HG03135 (cell line): Measurements from ENCODE around the gene FKBP14.

Source experiments
- ATAC-seq: cut with Tn5 transposase; IDR thresholded peaks from one replicate; pipeline ENCODE4 v1.9.1; 2021; ENCODE audit warnings: mild to moderate bottlenecking, moderate library complexity; ENCODE audit not compliant: unreplicated experiment

The FKBP14 gene

DNA sequence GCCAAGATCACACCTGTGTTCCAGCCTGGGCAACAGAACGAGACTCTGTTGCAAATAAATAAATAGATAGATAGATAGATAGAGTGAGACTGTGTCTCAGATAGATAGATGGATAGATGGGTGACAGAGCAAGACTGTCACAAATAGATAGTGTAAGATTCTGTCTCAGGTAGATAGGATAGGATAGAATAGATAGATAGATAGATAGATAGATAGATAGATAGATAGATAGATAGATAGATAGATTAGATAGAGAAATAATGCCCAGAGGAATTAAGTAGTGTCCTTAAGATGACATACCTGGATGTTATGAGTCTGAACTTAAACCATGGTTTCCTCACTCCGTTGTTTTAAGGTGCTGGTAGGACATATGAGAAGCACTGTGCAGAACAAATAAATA lies 9.7 kb upstream of the FKBP14 start:
- no peak for ATAC-seq

DNA sequence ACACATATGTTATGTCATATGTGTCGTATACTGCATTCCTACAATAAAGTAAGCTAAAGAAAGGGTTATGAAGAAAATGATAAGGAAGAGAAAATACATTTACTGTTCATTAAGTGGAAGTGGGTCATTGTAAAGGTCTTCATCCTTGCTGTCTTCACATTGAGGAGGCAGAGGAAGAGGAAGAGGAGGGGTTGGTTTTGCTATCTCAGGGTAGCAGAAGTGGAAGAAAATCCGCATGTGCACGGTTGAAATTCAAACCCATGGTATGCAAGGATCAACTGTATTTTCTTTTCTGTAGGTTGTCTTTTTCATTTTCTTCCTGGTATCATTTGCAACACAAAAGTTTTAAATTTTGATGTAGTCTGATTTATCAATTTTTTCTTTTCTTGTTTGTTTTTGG lies 8.0 kb upstream of the FKBP14 start:
- no peak for ATAC-seq

DNA sequence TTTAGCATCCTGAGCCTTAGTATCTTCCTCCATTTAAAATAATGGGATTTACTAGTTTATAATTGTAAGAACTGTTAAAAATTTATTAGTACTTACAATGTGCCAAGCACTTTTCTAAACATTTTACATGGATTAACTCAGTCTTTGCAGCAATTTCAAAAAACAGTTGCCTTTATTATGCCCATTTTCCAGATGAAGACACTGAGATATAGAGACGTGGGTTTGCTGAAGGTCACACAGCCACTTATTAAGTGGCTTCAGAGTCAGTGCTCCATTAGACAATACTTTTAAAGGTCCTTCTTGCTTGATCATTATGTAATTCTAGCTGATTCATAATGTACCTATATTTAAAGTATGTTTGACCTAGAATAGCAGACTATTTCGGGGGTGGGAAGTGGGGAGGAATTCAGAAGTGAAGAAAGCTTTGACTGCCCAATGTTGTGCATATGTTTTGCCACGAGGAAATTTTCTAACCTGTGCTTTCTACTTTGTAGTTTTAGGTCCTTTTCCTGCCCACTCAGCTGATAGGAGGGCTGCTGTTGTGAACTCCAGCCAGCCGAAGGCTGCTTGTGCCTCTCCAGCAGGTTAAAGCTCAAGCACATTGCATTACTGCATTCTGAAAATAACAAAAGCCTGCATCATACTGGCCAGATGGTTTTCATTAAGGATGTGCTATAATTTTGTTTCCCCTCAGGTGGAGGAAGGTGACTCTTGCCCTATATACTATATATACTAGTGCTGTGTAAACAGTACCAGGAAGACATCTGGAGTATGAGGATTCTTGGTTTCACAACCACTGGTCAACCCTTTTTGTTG lies 6.0 kb upstream of the FKBP14 start:
- ATAC-seq, result no peak

DNA sequence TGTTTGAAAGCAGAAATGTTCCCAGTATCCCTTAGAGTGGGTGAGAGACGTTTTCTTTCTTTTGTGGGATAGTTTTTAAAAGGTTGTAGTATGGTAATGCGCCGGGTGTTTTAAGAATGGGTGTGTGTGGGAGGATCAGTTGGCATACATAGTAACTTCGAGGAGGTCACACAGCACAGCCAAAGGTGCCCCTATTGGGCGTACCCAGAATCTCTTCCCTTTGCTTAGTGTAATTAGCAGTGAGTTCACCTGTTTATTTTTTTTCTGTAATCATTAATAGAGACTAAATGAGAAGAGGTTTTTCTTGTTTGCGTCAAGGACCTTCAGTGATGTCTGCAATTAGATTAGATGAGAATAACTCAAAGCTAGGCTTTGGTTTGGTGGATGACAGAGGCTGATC lies 3.2 kb upstream of the FKBP14 start:
- ATAC-seq, result no peak

DNA sequence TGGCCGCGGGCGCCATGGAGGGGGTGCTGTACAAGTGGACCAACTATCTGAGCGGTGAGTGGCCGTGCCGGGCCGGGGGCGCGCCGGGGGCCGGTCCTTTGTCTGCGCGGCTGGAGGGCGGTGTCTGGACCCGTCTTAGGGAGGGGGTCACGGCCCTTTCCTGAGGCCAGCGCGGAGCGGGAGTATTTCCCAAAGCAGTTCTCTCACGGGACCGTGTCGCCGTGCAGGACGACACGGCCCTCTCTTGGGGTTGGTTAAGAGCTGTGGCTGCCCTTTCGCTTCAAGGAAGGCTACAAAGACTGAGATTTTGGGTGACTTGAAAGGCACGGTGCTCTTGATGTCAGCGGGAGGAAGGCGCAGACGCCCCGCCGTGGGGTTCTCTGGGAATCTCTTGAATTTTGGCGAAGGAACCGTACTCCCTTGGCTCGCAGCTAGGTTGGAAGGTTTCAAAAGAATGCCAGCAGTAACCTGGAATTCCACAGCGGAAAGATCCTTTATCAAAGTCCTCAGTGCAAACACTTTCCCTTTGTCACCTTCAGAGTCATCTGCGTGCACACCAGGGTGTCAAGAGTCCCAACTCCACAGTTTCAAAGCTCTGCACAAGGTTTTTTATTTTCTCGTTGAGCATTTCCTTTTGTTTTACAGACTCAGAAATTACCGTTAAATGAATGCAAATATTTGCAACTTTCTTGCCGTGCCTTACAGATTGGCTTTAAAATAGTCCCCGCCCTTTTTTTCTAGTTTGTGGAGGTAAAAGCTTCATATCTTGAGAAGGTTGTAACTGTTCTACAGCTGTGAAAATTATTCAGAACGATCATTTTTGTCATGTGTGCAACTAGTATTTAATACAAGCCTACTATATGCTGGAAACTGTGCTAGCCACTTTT lies 2.5 kb upstream of the FKBP14 start:
- peak; percentile 22 for ATAC-seq

DNA sequence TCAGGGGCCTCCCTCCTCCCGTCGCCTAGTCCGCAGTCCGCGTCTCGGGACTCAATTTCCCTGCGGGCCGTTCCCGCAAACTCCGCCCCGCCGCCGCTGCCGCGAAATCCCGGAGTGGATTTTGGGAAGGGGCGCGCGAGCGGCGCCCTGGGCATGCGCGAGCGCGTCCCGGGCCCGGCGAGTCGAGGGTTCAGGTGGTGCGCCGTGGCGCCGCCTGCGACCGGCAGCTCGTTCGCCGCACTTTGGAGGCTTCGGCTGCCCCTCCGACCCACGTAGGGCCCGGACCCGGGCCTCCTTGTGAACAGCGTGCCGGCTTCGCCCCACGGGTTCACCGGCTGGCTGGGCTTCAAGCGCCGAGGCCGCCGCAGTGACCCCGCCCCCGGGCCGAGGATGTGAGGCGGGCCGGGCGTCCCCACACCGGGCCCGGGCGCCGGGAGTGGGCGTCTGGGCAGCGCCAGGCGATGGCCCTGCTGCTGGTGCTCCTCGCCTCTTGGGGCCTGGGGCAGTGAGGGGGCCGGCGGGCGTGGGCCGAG lies 1.8 kb upstream of the FKBP14 start, which contains the start of gene PLEKHA8:
PLEKHA8 (plus strand) TSS at position 197 of the 533 bp plus-strand sequence. CDS start 351 bp downstream, outside the sequence.
- ATAC-seq, result peak; percentile 43

DNA sequence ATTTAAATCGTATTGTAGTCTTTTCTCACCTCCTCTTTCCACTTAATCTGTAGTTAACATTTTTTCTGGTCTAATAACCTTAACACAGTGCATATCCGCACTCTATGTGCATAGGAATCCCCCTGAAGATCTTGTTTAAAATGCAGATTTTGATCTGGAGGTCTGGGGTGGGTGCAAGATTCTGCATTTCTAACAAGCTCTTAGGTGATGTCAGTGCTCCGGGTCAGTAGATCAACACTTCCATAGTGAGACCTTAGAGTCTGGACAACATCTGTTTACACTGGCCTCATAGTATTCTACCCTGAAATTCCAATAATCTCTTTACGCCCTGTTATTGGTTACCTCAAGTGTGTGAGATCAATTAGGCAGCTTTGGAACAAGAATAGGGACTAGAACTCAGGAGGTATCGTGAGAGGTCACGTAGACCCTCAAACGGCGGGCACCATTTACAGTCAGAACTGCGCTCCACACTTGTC lies 1.3 kb upstream of the FKBP14 start:
- peak; percentile 1 for ATAC-seq

DNA sequence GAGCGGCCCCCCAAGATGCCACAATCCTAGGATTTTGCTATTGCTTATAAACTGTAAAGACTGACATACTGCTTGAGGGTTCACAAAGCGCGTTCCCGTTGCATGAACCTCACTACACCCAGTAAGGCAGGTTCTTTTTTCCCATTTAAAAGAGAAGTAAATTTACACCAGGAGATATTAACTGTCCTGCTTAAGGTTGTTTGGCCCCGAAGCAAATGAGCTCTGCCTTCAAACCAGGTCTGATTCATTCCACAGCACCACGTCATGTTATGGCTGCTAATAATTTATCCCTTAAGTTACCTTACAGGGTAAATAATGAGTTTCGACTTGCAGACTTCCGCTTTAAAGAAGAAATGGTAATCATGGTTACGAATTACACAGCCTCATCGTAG lies 559 bp upstream of the FKBP14 start:
- ATAC-seq, result peak; percentile 29

DNA sequence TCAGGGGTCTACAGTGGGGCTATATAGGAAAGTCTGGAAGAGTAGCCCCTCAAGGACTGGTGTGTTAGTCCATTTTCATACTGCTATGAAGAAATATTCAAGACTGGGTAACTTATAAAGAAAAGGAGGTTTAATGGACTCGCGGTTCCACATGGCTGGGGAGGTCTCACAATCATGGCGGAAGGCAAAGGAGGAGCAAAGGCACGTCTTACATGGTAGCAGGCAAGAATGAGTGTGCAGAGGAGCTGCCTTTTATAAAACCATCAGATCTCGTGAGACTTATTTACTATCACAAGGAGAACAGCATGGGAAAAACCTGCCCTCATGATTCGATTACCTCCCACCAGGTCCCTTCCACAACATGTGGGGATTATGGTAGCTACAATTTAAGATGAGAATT lies 3.0 kb downstream of the FKBP14 start:
- ATAC-seq, result no peak

DNA sequence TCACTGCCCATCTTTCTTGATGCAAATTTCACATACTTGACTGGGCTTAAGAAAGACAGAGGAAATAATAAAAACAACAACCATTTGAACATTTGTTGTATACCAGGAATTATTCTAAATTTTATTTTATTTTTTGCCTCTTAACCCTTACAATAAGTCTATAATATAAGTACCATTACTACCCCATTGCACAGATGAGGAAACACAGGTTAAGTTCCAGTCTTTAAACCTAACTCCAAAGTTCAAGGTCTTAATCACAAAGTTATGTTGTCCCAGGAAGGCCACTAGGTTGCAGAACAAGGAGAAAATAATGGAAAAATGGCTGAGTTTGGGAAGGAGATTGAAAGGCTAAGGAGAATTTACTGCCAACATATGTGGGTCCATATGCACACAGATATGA lies 3.5 kb downstream of the FKBP14 start:
- ATAC-seq, result no peak

DNA sequence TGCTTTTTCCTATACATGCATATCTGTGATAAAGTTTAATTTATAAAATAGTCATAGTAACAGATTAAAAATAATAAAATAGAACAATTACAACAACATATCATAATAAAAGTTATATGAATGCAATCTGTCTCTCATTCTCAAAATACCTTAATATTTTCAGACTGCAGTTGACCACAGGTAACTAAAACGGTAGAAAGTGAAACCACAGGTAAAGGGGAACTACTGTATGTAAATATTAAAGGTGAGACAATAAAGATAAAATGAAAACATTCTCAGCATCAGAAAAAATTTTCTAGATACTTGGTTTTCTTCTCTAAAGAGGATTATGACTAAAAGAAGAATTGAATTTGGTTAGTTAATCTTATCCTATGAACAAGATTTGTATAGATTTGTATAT lies 6.0 kb downstream of the FKBP14 start:
- no peak for ATAC-seq

DNA sequence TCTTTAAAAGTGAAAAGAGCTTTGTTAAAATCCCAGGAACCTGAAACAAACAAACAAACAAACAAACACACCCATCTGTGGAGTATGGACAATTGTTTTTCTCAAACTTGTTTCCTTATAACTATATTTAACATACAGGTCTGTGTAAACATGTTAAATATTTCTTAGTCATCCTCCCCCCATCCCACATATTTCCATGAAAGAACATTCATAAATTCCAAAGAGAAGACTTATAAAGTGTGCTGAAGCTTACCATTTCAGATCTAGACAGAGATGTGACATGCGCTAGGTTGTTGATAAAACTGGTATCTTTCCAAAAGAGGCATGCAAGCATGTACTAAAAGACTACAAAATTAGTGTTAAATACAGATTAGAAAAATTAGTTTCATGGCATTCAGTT lies 6.5 kb downstream of the FKBP14 start:
- ATAC-seq, result no peak

DNA sequence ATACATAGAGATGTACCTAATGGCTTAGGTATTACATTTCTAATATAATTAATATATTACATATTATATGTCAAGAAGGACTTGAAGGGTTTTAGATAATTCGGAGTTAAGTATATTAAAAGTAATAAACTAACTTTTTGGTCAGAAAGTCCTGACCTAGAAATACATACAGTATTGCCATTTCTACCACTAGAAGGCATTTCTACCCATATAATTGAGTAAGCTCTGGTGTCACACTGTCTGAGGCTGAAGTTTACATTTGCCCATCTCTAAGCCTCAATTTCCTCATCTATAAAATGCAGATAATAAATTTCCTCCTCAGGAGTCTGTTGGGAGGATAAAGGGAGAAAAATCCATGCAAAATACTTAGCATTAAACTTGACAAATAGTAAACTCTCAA lies 7.1 kb downstream of the FKBP14 start:
- ATAC-seq, result no peak

DNA sequence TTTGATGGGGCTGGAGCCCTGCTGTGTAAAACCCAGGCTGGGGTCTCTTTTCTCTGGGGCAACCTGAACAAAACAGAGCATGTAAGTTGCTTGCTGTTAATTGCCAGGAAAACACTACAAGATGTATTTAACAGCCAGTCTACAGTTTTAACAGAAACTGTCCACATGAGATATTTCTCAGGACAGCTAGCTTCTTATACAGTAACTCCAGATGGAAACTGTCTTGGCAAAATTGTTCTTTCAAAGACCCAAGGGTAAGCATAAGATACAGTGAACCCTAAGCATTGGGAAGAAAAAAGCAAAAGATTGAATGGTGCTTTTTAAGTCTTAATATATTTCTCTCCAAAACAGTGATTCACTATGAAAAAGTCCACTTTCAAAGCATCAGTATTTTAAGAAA lies 8.1 kb downstream of the FKBP14 start:
- ATAC-seq, result no peak

DNA sequence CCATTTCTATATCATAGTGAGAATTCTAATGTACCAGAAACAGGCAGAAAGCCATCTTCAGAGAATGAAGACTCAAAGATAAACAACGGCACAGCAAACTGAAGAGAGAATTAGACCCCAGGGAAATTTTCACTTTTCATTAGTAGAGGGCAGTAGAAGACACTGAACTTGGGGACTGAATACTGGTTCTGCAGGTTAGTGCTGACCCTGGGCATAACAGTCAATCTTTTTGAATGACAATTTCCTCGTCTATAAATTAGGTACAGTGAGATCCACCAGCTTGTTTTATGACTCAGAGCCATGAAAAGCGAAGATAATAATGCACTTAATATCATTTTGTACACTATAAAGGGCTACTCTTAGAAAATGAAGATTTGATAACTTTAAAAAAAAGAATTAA lies 13.7 kb downstream of the FKBP14 start:
- ATAC-seq, result no peak

DNA sequence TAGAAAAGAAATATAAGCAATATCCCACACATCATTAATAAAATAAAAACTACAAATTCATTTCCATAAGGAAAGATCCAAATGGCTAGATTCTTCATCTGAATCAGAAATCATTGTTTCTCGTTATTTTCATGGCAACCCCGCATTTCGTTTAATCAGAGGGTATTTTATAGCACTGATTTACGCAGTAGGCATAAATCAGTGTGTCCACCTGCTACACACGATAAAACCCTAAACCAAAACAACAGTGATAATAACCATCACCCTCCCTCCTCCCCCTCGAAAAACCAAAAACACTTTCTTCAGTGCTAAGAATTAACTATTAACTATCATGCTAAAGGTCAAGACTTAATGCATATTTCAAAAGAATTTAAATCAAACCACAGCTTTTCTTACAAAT lies 16.5 kb downstream of the FKBP14 start:
- ATAC-seq, result no peak

DNA sequence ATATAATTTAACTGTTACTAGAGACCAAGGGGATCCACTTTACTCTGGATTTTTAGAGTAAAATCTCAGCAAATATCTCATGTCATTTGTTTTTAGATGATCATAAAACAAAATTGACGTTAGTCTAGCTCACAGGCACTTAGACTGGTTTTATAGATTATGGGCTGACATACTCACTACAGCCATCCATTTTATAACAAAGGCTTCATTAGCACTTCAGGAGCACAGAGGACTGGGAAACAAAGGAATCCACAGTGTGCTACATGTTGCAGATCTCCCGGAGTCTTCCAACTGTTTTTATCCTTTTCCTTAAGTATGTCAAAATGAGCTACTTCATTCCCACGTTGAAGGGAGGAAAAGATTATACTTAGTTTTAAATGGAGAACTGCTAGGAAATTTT lies 21.0 kb downstream of the FKBP14 start:
- ATAC-seq, result no peak

DNA sequence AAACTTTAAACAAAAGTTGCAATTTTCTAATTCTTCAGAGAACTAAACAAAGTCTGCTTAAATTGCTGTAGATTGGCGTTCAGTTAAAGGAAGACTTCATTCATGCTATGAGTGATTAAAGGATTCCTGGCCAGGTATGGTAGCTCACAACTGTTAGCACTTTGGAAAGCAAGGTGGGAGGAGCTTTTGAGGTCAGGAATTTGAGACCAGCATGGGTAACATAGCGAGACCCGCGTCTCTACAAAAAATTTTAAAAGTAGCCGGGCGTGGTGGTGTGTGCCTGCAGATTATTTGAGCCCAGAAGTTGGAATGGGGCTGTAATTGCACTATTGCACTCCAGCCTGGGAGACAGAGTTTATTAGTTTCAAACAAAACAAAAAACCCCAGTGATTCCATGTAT lies 23.4 kb downstream of the FKBP14 start:
- ATAC-seq, result no peak

DNA sequence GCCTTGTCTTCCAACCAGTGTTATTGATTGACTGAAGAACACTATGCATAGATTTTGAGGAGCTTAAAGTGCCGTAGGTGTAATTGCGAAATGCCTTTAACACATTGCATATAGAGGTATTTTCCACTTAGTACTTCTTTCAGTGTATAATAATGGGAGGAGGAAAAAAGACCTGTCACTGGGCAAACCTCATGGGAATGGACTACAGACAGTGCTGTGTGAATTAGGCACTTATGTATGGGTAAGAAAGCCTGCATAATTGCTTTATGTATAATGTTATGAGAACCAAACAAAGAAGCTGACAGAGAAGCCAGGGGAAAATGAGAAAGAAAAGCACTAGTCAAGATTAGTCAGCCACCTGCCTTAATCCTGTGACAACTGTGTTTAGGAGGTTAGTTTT lies 24.5 kb downstream of the FKBP14 start:
- no peak for ATAC-seq

DNA sequence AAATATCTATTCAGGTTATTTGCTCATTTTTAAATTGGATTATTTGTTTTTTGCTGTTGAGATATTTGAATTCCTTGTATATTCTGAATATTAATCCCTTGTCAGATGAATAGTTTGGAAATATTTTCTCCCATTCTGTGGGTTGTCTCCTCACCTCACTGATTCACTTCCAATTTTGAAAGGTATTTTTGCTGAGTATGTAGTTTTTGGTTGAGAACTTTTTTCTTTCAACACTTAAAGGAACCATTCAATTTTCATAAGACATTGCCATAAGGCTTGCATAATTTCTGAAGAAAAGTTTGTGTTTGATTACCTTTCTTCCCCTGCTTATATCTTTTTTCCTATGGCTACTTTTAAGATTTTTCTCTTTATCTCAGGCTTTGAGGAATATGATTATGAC lies 28.0 kb downstream of the FKBP14 start:
- ATAC-seq, result no peak

DNA sequence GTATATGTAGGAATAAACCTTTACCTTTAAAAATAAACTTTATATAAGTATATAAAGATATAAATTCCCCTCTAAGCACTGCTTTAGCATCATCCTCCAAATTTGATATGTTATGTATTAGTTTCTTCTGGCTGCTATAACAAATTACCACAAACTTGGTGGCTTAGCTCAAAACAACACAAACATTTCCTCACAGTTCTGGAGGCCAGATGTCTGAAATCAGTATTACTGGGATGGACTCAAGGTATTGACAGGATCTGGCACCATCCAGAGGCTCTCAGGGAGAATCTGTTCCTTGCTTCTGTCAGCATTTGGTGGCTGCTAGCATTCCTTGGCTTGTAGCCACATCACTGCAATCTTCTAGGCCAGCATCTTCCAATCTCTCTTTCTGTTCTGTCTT lies 30.2 kb downstream of the FKBP14 start:
- ATAC-seq, result no peak

DNA sequence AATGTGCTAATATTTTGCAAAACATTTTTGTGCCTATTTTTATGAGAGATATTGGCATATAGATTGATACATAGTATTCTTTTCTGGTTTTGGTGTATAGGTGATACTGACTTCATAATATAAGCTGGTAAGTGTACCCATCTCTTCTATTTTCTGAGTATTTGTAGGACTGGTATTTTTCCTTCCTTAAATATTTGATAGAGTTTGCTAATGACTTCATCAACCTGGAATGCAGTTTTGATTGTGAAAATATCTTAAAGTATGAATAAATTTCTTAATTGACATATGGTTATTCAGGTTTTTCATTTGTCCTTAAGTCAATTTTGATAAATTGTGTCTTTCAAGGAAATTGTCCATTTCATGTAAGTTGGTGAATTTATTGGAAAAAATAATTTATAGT lies 30.9 kb downstream of the FKBP14 start:
- no peak for ATAC-seq
